Thymus (tissue), 11 donors: ENCODE measurements around the gene LIN28B. TPM values are rescaled to one million over a fixed set of nuclear protein-coding genes. Genes with fewer than 3 reads are reported as not detected.

ENCODE experiments used
- DNase-seq, 9 donors: peaks; one replicate each; pipeline ENCODE4 v3.0.0-alpha.2; 2013; ENCODE audit warnings: low spot score in 9 of 9, low read depth in 6 of 9, missing footprints in 1 of 9
- H3K27ac ChIP-seq, 2 donors: one replicate each; pipeline ENCODE4 v1.5.1; 2013; ENCODE audit warnings: control low read depth in 1 of 2, low read depth in 1 of 2, low read length in 1 of 2, mild to moderate bottlenecking in 1 of 2, moderate library complexity in 1 of 2
- H3K27me3 ChIP-seq, 2 donors: one replicate each; pipeline ENCODE4 v1.5.1; 2013; ENCODE audit warnings: low read length in 1 of 2; ENCODE audit not compliant: control insufficient read depth in 2 of 2, insufficient read depth in 1 of 2
- H3K36me3 ChIP-seq, 2 donors: one replicate each; pipeline ENCODE4 v1.5.1; 2013; ENCODE audit warnings: low read length in 1 of 2, mild to moderate bottlenecking in 1 of 2, moderate library complexity in 1 of 2; ENCODE audit not compliant: control insufficient read depth in 2 of 2, insufficient read depth in 2 of 2
- H3K4me1 ChIP-seq, 2 donors: one replicate each; pipeline ENCODE4 v1.5.1; 2013; ENCODE audit warnings: low read length in 2 of 2; ENCODE audit not compliant: control insufficient read depth in 2 of 2, insufficient read depth in 2 of 2
- H3K4me3 ChIP-seq, 2 donors: one replicate each; pipeline ENCODE4 v1.5.1; 2013; ENCODE audit warnings: low read length in 2 of 2, control low read depth in 1 of 2, mild to moderate bottlenecking in 1 of 2
- H3K9me3 ChIP-seq, 2 donors: one replicate each; pipeline ENCODE4 v1.5.1; 2013; ENCODE audit warnings: low read length in 1 of 2, mild to moderate bottlenecking in 1 of 2; ENCODE audit not compliant: control insufficient read depth in 2 of 2, insufficient read depth in 1 of 2
- WGBS: extraction: QIAGEN DNeasy Blood & Tissue Kit; methylation state at CpG from one replicate; pipeline ENCODE4 v1.1.7; 2013; 5-methylcytosine and 5-hydroxymethylcytosine counted together
- polyA plus RNA-seq: library from polyadenylated mRNA; stranded (reverse); fragments of 200-250 nt; gene quantifications from one replicate; pipeline ENCODE4 v1.2.3, GENCODE V29; 2013
- total RNA-seq: library from RNA; stranded (reverse); fragments of 120-200 nt; gene quantifications from one replicate; pipeline ENCODE4 v1.2.4, GENCODE V29; 2013
- donor health status: healthy.

LIN28B gene
- total and polyA plus RNA-seq, 2 donors, result 0.02 to 5.1 TPM

GRCh38 chr6:105116150-105116549 lies 159.2 kb downstream of the LIN28B start:
- 88% methylated on average over 5 of the region's 5 CpGs for WGBS

GRCh38 chr6:105120570-105120969 lies 163.7 kb downstream of the LIN28B start:
- no peak overlapping the region for H3K27ac ChIP-seq
- no peak for DNase-seq
- no peaks in the 10 kb centered on the region for H3K36me3 ChIP-seq
- no peaks in the 10 kb centered on the region for H3K4me1 ChIP-seq
- WGBS, result 95% methylated on average over 5 of the region's 5 CpGs
- H3K4me3 ChIP-seq, result no peak overlapping the region
- no peaks in the 10 kb centered on the region for H3K9me3 ChIP-seq
- no peaks in the 10 kb centered on the region for H3K27me3 ChIP-seq

More at GRCh38 chr6:105116150-105116549, 159.2 kb downstream of the LIN28B start:
- Histone ChIP-seq H3K27me3 (no peaks in the 10 kb centered on the region), H3K36me3 (no peaks in the 10 kb centered on the region), H3K27ac (no peak overlapping the region), H3K4me3 (no peak overlapping the region), H3K9me3 (no peaks in the 10 kb centered on the region), H3K4me1 (no peaks in the 10 kb centered on the region)
- DNase-seq, result no peak

DNA sequence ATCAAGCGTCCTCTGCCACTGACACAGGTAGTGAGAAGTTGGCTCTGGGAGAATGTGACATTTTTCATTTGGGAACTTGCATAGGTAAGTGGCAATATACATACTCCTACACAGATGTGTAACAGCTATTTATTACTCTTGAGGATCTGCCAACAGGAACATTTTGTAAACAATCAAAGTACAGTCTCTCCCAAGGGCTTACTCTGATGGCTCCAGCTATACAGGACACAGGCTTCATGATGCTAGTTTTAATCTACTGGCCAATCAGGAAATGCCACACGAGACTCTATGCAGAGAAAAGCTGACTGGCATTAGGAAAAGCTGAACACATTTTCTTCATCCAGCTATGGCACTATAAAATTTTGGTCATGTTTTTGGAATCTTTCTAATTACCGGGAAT lies 165.1 kb downstream of the LIN28B start:
- Histone ChIP-seq H3K9me3 (no peaks in the 10 kb centered on the region), H3K27ac (no peak overlapping the region), H3K36me3 (no peaks in the 10 kb centered on the region), H3K4me3 (no peak overlapping the region), H3K27me3 (no peaks in the 10 kb centered on the region), H3K4me1 (no peaks in the 10 kb centered on the region)
- DNase-seq, result no peak
- WGBS, result 91% methylated on average over 3 of the region's 3 CpGs

GRCh38 chr6:105122717-105123116 lies 165.8 kb downstream of the LIN28B start:
- WGBS, result 80% methylated on average over 6 of the region's 6 CpGs
- H3K27me3 ChIP-seq, result no peaks in the 10 kb centered on the region
- H3K4me1 ChIP-seq, result no peaks in the 10 kb centered on the region
- no peaks in the 10 kb centered on the region for H3K9me3 ChIP-seq
- no peak overlapping the region for H3K27ac ChIP-seq
- H3K36me3 ChIP-seq, result no peaks in the 10 kb centered on the region
- H3K4me3 ChIP-seq, result no peak overlapping the region
- DNase-seq, result no peak

Other genes starting within 250 kb of the LIN28B start
- gene HACE1, start 97.2 kb upstream of the LIN28B start, total RNA-seq, result 9.9 TPM
- gene HACE1, start 97.2 kb upstream of the LIN28B start, polyA plus RNA-seq, result 17.3 TPM
- 0.33 TPM for gene POPDC3, start 222.9 kb downstream of the LIN28B start, total RNA-seq
- 0.41 TPM for gene POPDC3, start 222.9 kb downstream of the LIN28B start, polyA plus RNA-seq